Mucosa of gallbladder (tissue), 1 donor: Measurements from ENCODE around the gene ANXA6. TPM values are rescaled to one million over a fixed set of nuclear protein-coding genes. Genes with fewer than 3 reads are reported as not detected.

Experiments
- total RNA-seq: library from RNA; stranded (reverse); gene quantifications from one replicate; pipeline ENCODE4 v1.2.1, GENCODE V29; 2021
- donor health status: DM: no; HTN: no; CAD: no.

The ANXA6 gene
- total RNA-seq, 1 donor from 2014 or later: 153 TPM

Other genes starting within 250 kb of the ANXA6 start
- 131 TPM for gene GPX3, start 137.2 kb downstream of the ANXA6 start, total RNA-seq
- gene TNIP1, start 76.7 kb downstream of the ANXA6 start, total RNA-seq: 124 TPM
- 36.0 TPM for gene CCDC69, start 66.3 kb upstream of the ANXA6 start, total RNA-seq
- gene GM2A, start 95.4 kb upstream of the ANXA6 start, total RNA-seq: 38.1 TPM
- gene SLC36A3, start 146.0 kb upstream of the ANXA6 start, total RNA-seq: not detected
- gene SLC36A2, start 189.8 kb upstream of the ANXA6 start, total RNA-seq: 0.14 TPM